GM10847 (cell line): ENCODE data around the gene SH3PXD2B.

ENCODE experiments used
- POLR2A ChIP-seq: IDR thresholded peaks from 2 replicates; pipeline ENCODE4 v1.6.1; 2011; ENCODE audit not compliant: insufficient read length; ENCODE audit errors: extremely low read depth

The SH3PXD2B gene

DNA sequence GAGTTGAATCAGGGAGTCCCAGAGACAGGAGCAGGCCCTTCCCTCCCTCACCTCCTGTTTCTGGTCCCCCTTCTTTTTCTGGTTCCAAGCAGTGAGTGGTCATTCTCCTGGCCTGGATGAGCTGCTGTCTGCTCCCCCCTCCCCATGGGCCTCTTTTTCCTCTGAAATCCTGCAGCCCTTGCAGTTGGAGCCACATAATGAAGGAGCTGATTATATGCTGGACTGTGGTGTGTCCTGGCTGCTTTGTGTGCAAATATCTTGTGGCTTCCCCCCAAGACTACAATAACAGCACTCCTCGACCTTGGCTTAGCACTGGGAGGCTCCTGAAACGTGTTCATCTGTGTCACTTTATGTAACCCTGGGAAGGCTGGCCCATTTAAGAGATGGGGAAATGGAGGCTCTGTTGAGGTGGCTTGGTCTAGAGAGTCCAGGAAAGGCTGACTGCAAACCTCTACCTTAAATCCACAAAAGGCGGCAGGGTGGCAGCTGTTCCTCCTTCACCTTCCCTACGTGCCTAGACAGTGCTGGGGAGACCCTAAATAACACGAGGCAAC is 69.2 kb downstream of the SH3PXD2B start:
- TF ChIP-seq POLR2A, result no peak

DNA sequence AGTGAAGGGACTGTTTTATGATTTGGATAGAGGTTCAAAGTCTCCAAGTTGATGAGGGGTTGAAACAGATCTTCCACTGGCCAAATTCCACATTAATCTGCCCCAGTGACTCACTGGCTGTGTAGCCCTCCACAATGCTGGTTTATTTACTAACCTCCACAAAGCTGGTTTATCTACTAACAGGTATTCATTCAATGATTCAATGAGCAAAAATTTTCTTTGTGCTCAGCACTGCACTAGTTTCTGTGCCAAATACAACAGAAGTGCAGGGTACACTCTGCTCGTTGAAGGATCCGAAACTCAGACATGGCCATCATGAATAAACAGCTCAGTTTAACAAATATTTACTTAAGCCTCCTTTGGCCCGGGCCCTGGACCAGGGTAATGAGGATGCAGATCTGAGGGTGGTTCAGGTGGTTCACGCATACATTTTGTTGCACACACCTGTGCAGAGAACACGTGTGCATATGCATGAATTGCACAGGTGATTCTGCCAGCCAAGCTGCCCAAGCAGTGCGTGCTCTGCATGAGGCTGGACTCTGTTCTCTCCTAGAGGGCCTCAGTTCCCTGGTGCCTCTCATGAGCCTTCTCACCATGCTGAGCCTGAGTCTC is 71.0 kb downstream of the SH3PXD2B start:
- TF ChIP-seq POLR2A, result no peak

DNA sequence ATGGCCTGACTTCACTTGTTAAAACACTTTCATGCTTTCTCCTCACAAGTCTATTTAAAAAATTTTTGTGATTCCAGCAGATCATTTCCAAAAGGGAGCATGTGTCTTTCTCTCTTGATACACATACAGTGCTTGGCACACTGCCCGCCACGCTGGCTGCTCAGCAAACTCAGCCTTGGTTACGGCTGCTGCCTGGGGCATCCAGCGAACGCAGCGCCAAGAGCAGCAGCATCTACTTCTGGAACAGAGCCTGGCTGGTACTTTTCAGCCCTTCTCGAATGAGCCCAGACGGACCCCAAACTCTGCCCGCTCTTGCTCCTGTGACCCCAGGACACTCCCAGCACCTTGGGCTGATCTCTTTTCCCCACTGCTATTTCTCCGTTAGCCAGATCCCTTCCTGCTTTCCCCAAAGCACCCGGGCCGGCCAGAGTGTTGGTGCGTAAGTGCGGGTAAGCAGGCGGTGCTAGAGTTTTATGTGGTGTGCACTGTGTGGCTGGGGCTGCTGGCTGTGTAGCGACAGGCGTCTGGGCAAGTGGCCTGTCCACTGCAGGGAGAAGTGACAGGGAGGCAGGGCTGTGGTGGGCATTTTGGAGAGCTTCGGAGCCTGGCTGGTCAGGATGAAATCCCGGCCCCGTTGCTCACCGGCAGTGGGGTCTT is 73.2 kb downstream of the SH3PXD2B start:
- TF ChIP-seq POLR2A, result no peak

DNA sequence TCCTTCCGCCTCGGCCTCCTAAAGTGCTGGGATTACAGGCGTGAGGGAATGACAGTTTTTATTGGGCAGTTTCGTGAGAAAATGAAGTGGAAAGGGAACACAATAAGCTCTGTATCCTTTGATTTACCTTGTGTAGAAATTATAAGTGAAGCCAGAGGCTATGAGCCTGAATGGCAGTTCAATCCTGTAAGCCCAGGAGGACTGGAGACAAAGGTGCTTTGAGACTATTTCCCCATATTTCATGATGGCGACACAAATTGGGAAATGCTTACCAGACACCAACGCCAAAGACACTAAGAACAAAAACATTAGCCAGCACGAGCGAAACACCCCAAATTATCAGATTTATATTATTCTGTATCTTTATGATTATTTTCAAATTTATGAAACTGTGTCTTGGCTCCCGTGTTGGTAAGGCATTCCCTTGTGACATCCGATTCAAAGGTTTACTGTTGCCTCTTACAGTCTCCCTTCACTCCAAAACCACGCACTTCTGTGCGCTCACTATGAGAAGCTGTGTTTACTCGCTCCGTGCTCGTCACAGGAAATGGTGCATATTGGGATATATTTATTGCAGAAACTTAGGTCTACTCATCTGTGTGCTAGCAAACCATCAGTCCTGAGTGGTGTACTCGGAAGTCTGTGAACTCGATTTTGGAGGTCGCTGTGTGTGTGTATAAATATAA is 73.9 kb downstream of the SH3PXD2B start:
- TF ChIP-seq POLR2A, result no peak

DNA sequence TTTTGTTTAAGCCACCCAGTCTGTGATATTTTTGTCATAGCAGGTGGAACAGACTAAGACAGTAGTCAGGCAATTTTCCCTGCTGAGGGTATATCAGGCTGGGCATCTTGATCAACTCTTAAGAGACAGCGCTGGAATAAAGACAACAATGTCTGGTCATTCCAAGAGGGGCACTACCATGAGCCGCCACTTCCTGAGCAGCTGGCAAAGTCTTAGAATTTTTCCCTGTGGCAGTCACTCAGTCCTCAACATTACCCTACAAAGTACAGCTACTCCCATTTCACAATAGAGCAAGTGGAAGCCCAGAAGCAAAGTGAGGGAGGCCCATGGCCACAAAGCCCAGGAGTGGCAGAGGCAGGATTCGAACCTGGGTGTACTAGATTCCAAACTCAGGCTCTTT is 74.8 kb downstream of the SH3PXD2B start:
- TF ChIP-seq POLR2A, result no peak

DNA sequence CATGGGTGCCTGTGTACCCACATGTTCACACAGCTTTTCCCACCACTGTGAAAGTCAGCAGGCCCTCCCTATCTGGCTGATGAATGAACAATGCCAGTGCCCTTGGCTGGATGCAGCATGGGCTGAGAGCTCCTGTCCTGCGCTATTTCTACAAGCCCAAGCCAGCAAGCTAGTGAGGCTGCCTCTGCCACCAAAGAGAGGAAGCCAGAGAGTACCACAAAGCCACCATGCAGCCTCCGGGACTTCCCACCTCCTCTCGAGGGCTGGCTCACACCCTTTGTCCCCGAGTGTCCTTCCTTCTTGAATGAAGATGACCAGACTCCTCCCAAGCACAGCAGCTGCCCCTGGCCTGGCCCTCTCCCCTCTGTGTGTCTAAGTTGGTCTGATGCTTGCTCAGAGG is 76.5 kb downstream of the SH3PXD2B start:
- TF ChIP-seq POLR2A, result no peak

DNA sequence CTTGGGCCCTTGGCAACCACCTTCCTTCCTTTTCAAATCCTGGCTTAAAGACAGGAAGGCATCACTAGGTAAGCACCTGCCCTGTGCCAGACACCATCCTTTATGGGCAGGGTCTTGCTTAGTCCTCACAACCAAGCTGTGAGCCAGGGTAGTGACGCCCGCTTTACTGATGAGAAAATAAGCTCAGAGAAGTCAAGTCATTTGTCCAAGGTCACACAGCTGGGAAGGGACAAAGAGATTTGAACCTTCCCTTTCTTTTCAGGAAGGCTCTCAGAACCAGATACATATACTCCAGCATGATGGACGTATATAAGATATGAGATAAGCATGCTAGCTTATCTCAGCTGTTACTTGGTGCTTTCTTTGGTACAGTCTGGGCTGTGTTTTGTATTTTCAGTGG is 76.9 kb downstream of the SH3PXD2B start:
- no peak for TF ChIP-seq POLR2A

DNA sequence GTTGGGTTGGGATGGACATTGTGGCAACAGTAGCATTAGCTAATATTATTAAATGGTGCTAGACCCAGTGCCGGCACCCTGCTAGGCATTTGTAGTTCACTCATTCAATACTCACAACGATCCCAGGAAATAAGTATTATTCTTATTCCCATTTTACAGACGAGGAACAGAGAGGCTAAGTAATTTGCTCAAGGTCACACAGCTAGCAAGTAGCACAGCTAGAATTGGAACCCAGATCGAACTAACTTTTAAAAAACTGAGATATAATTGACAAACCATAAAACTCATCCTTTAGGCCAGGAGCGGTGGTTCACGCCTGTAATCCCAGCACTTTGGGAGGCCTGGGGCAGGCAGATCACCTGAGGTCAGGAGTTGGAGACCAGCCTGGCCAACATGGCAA is 79.5 kb downstream of the SH3PXD2B start:
- TF ChIP-seq POLR2A, result no peak

DNA sequence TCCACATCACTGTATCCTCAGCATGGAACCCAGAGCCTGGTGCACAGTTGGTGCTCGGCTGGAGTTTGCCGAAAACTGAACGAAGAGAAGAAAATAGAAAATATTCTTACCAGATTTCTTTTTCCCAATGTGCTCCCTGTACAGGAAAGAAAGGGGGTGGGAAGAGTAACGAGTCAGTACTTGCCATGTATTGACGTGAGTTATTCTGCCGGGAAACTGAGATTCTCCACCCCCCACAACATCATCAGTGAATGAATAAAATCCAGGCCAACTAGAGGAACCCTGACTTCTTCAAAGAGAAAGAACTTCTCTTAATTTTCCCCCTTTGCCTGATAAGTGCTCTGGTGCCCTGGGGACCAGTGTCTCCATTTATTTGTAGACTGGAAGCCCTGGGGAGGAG is 80.6 kb downstream of the SH3PXD2B start:
- TF ChIP-seq POLR2A, result no peak

DNA sequence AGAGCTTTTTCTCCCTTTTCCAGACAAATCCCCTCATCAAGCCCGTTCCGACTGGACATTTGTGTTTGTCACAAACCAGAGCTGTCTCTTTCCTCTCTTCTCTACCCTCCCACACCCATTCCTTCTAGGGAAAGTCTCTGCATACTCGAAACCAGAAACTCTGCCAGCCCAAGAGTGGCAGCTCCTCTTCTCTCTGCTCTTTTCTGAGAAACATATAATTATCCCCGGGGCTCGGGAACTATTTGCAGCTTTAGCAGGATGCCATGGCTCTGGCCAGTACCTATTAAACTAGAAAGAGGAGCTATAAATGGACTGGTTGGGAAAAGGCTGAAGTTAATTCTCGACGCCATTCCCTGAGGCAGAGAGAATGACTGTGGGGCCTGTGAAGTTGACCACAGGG is 82.6 kb downstream of the SH3PXD2B start:
- no peak for TF ChIP-seq POLR2A

DNA sequence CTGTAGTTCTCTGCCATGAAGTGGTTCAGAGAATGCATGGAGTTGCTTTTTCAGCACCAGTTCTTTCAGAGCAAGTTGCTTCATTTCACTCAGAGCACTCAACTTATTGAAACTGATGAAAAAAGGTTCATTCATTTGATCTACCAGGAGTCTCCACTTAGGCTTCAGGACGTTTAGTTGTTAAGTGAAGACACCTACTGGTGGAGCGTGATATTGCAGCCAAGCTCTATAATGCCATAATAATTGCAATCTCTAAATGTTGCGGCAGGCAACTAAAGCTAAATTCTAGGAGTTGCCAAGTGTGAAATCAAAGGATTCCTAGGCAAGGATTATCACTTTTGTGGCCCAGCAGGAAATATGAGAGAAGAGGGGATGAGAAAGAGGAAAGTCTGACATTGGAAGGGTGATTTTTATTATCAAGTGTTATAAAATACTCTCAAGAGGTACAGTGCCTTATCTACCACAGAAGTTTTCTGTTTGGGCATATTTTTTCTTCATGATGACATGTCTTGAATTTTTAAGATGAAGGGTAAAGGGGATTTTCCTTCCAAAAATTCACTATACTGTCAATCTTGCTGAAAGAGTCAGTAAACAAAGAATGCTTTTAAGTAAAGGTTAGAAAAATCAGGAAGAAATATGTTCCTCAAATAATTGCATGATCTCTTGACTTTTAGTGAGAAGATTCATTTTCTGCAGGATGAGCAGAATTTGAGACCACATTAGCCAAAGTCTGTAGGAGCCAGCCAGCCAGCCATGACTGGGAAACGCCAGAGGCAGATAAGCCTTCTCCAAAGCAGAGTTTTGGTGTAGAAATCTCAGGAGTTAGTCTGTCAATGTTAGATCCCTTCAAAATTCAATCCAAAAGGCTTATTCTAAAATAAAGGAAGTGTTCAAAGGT is 83.4 kb downstream of the SH3PXD2B start:
- TF ChIP-seq POLR2A, result no peak

DNA sequence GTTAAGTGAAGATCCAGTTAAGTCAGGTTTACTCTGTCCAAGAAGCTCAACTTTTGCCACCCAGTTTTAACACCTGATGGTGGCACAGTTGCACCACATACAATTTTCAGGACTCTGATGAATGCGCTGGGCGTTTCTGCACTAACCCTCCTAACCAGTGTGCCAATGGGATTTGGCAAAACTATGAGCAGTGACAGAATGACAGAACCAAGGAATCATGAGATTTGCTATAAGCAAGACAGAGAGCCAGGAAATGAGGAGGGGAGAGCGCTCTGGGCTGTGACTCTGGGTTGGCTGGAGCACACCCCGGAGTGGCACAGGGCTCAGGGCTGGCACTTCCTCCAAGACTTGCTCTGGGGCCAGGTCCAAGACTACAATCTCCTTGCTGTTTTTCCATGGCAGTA is 84.1 kb downstream of the SH3PXD2B start:
- no peak for TF ChIP-seq POLR2A

DNA sequence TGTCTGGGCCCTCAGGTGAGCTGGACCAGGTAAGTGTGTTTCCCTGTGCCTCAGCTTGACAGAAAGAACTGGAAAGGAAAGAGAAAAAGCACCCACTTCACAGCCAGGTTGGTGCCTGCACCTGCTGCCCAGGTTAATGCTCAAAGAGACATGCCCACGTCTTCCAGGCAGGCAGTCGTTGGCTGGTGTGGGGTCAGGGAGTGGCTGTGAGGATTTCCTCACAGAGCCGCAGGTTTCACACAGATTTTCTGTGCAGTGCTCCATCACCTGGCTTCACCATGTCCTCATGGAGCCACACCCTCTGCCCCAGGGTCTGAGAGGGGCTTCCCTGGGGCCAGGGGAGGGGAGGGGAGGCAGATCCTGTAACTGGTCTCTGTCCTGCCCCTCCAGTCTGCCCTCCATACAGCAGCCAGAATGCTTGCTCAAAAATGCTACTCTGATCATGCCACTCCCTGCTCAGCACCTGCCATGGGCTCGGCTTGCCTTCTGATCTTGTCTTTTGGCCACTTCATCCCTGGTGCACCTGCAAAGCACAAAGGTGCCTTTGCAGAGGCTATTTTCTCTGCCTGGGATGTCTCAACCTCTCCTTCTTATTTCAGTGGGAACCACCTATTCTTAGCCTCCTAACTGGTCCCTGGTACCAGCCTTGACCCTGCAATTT is 88.2 kb downstream of the SH3PXD2B start:
- no peak for TF ChIP-seq POLR2A

DNA sequence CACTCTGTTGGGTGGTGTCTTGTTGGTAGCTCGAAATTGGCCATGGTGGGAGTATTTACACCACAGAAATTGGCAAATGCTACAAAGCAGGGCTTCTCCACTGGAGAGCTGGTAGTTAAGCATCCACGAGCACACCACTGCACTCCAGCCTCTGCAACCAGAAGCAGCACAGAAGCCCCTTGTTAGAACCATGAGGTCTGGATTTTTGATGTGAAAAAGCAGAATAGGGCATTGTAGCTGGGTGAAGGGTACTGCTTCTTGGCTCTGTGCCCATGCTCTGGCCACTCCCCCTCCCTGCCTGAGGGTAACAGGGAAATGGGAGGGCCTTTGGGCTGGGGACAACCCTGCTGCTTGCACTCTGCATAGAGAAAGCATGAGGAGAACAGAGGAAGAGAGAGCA is 89.6 kb downstream of the SH3PXD2B start:
- TF ChIP-seq POLR2A, result no peak

DNA sequence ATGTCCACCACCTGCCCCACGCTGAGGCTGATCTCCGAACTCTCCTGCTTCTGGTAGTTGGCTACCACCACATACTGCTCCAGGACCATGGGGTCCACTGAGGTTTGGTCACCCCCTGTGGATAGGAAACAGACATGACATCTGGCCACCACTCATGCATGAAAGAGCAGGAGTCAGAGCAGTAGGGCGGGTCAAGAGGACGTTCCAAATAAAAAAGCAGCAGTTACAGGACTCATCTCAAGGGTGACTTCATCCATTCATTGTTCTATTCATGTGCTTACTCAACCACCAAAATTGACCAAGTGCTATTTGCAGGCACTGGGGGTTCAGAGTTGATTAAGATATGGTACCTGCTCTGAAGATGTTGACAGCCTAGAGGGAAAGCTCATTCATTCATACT is 91.6 kb downstream of the SH3PXD2B start:
- no peak for TF ChIP-seq POLR2A
